BE2C (cell line): ENCODE results near the gene WDR4.
A peak's percentile ranks its signal among the peaks of the same experiment; 100 is the strongest.

Experiments
- DNase-seq: peaks from one replicate; pipeline ENCODE4 v3.0.0-alpha.2; 2020
- H3K27me3 ChIP-seq: fragments of 250-450 bp; sonication (Bioruptor Pico); 2 replicates; pipeline ENCODE4 v1.5.1; 2020; ENCODE audit warnings: mild to moderate bottlenecking
- H3K36me3 ChIP-seq: fragments of 250-450 bp; sonication (Bioruptor Pico); 2 replicates; pipeline ENCODE4 v1.5.1; 2020; ENCODE audit warnings: mild to moderate bottlenecking
- H3K4me1 ChIP-seq: fragments of 250-450 bp; sonication (Bioruptor Pico); 2 replicates; pipeline ENCODE4 v1.5.1; 2020
- H3K4me3 ChIP-seq: 2 replicates; pipeline ENCODE4 v1.5.1; 2011; ENCODE audit warnings: low read depth, low read length
- H3K9me3 ChIP-seq: fragments of 250-450 bp; sonication (Bioruptor Pico); 2 replicates; pipeline ENCODE4 v1.5.1; 2020
- TF ChIP-seq, protein P1 (sequence below): IDR thresholded peaks from 2 replicates; pipeline ENCODE4 v1.5.1; 2012; ENCODE audit warnings: mild to moderate bottlenecking, low read depth, low read length

Gene WDR4

DNA sequence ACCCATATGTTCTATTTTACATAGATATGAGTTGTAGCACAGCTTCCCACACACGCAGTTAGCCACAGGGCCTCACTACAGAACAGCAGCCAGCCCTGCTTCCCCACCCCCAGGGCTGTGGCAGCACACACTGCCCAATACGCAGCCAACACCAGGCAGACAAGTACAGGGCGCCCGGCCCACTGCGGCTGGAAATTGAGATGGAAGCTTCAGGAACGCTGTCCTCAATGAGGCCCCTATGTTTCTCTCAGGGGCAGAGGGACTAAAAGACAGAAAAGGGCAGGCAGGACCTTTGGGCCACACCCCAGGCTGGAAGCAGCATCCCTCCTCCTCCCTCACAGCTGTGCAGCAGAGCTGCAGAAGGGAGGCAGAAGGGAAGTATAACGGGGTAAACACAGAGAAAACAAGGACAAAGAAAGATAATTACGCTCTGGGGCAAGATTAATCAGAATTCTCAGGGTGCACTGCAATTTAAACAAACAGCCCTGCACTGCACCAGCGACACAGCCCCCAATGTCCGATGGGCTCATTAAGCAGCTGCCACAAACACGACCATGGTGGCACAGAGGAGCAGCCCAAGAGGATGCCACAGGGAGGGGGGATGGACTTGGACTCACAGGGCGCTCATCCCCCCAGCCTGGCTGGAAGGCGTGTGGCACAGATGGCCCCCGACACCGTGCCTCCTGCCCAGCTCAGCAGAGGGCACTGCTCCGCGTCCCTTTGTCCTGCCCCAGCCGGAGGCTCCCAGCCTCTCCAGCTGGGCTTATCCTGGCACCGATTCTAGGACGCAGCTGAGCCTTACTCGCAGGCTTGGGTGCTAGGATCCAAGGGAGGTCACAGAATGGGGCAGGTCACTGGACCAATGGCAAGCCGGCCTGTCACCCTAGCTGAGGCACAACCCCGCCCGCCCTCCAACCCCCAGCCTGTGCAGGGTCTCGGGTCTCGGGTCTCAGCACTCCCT, 14.2 kb downstream of the WDR4 start:
- TF ChIP-seq, protein P1, sequence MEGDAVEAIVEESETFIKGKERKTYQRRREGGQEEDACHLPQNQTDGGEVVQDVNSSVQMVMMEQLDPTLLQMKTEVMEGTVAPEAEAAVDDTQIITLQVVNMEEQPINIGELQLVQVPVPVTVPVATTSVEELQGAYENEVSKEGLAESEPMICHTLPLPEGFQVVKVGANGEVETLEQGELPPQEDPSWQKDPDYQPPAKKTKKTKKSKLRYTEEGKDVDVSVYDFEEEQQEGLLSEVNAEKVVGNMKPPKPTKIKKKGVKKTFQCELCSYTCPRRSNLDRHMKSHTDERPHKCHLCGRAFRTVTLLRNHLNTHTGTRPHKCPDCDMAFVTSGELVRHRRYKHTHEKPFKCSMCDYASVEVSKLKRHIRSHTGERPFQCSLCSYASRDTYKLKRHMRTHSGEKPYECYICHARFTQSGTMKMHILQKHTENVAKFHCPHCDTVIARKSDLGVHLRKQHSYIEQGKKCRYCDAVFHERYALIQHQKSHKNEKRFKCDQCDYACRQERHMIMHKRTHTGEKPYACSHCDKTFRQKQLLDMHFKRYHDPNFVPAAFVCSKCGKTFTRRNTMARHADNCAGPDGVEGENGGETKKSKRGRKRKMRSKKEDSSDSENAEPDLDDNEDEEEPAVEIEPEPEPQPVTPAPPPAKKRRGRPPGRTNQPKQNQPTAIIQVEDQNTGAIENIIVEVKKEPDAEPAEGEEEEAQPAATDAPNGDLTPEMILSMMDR, result no peak
- Histone ChIP-seq H3K36me3 (peaks cover 83% of the 10 kb centered on the region), H3K27me3 (no peaks in the 10 kb centered on the region), H3K9me3 (no peaks in the 10 kb centered on the region), H3K4me1 (peaks cover 7% of the 10 kb centered on the region), H3K4me3 (no peak overlapping the region)
- DNase-seq, result no peak

DNA sequence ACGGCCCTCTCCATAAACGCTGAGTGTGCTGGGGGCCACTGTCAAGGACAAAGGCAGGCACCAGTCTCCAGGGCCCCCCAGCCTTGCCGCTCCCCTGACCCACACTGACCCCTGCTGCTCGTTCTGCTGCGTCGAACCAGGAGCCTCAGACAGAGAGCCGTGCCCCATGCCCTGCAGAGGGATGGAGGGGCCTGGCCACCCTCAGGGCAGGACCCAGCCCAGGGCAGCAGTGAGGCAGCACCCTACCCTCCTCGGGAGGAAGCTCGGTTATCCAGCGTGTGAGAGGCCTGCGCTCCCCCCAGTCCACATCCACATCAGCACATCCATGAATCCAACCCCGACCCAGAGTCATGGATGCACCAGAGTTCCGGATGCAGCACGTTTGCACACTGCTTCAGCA, 15.1 kb downstream of the WDR4 start:
- no peak for DNase-seq
- TF ChIP-seq, protein P1, result peak; percentile 18; the same call in 1 of the 2 replicates

DNA sequence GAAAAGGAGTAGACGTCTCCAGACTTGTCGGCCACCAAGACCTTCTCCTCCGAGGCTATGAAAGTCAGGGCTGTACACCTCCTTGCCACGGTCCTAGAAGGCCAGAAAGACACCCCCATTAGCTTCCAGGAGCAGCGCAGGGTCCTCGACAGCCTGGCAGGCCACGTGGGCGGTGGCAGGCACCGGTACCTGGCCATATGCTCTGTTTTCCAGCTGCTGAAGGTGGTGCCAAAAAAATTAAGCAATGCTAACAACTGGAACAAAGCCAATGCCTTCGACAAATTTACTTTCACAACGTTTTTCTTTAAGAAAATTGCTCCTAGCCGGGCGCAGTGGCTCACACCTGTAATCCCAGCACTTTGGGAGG, 15.9 kb downstream of the WDR4 start:
- DNase-seq, result no peak
- Histone ChIP-seq H3K9me3 (no peaks in the 10 kb centered on the region), H3K27me3 (no peaks in the 10 kb centered on the region), H3K4me1 (peaks cover 7% of the 10 kb centered on the region), H3K36me3 (peaks cover 83% of the 10 kb centered on the region), H3K4me3 (no peak overlapping the region)
- TF ChIP-seq, protein P1, result no peak

More for the DNA sequence above, 15.1 kb downstream of the WDR4 start:
- Histone ChIP-seq H3K4me3 (no peak overlapping the region), H3K4me1 (peaks cover 7% of the 10 kb centered on the region), H3K9me3 (no peaks in the 10 kb centered on the region), H3K27me3 (no peaks in the 10 kb centered on the region), H3K36me3 (peaks cover 83% of the 10 kb centered on the region)

DNA sequence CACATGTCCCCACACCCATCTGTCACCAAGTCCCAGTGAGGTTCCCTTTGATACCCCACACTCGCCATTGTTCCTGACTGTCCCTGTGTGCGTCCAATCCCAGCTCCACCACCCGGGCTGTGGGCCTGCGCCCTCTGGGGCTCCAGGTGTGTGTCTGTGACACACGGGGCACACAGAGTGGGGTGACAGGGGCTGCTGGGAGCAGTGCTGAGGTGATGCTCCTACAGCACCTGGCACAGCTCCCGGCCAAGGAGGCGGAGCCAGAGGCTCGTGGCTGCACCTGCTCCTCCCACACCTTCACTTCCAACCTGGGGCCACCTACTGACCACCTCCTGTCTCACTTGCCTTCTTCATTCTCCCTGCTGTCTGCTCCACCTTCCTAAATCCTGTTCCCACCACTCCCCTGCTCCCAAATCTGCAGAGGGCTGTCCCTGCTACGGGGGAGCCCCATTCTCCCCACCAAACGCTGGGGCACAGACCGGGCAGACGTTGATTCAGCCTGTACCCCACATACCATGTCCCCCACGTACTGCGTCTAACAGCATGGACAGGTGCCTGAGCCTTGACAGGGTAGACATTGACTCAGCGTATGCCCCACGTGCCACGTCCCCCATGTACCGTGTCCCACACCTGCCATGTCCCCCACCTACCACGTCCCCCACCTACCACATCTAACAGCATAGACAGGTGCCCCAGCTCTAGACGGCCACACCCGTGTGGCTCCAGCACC, 16.4 kb downstream of the WDR4 start:
- H3K4me3 ChIP-seq, result no peak overlapping the region
- TF ChIP-seq, protein P1, result no peak
- H3K27me3 ChIP-seq, result no peaks in the 10 kb centered on the region
- peaks cover 83% of the 10 kb centered on the region for H3K36me3 ChIP-seq
- peaks cover 7% of the 10 kb centered on the region for H3K4me1 ChIP-seq
- no peak for DNase-seq
- H3K9me3 ChIP-seq, result no peaks in the 10 kb centered on the region

DNA sequence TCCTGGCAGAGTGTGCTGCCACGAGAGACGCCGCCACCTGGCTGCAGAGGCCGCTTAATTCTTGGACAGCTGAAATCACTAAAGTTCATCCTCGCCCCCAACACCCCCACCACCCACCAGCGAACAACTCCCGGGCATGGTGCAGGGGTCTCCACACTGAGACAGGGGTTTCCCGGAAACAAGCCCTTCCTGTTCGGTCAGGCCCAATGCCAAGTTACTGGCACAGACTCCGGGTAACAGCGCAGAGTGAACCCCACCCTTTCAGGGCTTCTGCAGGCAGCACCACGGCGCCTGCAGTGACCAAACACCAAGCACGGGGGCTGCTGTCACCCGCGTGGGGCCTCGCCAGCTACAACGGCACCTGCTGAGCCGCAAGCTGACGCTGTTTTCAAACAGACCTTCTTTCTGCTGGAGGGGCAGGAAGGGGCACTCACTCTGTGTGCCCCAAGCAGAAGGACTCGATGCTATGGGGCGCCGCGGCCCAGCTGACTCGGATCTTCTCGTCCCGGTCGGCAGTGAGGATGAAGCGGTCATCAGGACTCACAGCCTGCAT, 17.4 kb downstream of the WDR4 start:
- peaks cover 88% of the 10 kb centered on the region for H3K36me3 ChIP-seq
- no peak overlapping the region for H3K4me3 ChIP-seq
- DNase-seq, result no peak
- H3K4me1 ChIP-seq, result peaks cover 7% of the 10 kb centered on the region
- no peaks in the 10 kb centered on the region for H3K27me3 ChIP-seq
- H3K9me3 ChIP-seq, result no peaks in the 10 kb centered on the region
- TF ChIP-seq, protein P1, result no peak
